K562 (cell line): ENCODE measurements around the gene FBXO11. TPM values are rescaled to one million over a fixed set of nuclear protein-coding genes. Genes with fewer than 3 reads are reported as not detected.

Experiments
- ATAC-seq: fragments of 200-7000 bp; cut with Tn5 transposase; 3 replicates; pipeline ENCODE4 v1.9.1; 2020; ENCODE audit warnings: moderate library complexity
- BruUV-seq: library from RNA; stranded (reverse); fragments of 400-500 nt; replicated peaks from 2 replicates; lab custom pipeline; 2021; lab: Mats Ljungman, UMichigan
- CTCF ChIA-PET: fragments of 300-600 bp; formaldehyde crosslinking; extraction: SDS; loops from one replicate; lab custom pipeline; 2021; ENCODE audit warnings: low intra/inter-chr PET ratio; lab: Yijun Ruan, JAX
- POLR2A ChIA-PET: fragments of 300-600, 350-650 bp; sonication (Branson Sonifier 250); formaldehyde crosslinking; extraction: SDS; loops from one replicate; lab custom pipeline; 2021; ENCODE audit warnings: antibody characterized with exemption, inconsistent platforms; lab: Yijun Ruan, JAX
- DNase-seq, 4 experiments: peaks; one replicate each; pipeline versions ENCODE4 v3.0.0 to v3.0.0-alpha.2; 2011 to 2018; ENCODE audit warnings: low spot score in 3 of 4, mixed read lengths in 3 of 4; ENCODE audit errors: extremely low read depth in 1 of 4
- FAIRE-seq: peaks from 2 replicates; lab custom pipeline; 2011; peaks lifted over from hg19 to GRCh38; lab: Jason Lieb, UNC
- H2AFZ ChIP-seq: 2 replicates; pipeline ENCODE4 v1.6.0; 2011; ENCODE audit warnings: low read depth, low read length, control low read depth, inconsistent platforms
- H3K27ac ChIP-seq: fragments of 200-600 bp; 3 replicates; pipeline ENCODE4 v1.8.0; 2011; ENCODE audit warnings: low read depth, mild to moderate bottlenecking, control low read depth, inconsistent platforms, low read length, moderate library complexity, mixed read lengths; ENCODE audit errors: extremely low read depth
- H3K27me3 ChIP-seq, 2 experiments: fragments of 300-600 bp in 1 of 2; 2 replicates in 1 of 2; 3 replicates in 1 of 2; pipeline versions ENCODE4 v1.6.0 to v1.8.0; 2011; ENCODE audit warnings: inconsistent platforms in 2 of 2, low read length in 2 of 2, mild to moderate bottlenecking in 1 of 2, mixed read lengths in 1 of 2, moderate library complexity in 1 of 2; ENCODE audit not compliant: control insufficient read depth in 2 of 2, insufficient read depth in 2 of 2
- H3K36me3 ChIP-seq: fragments of 300-600 bp; 3 replicates; pipeline ENCODE4 v1.8.0; 2011; ENCODE audit warnings: mild to moderate bottlenecking, low read length, inconsistent platforms; ENCODE audit not compliant: control insufficient read depth, insufficient read depth
- H3K4me1 ChIP-seq, 2 experiments: fragments of 200-600 bp in 1 of 2; replicated peaks in 1 of 2; 2 replicates in 1 of 2; 3 replicates in 1 of 2; pipeline versions ENCODE4 v1.5.1 to v1.8.0; 2011; ENCODE audit warnings: inconsistent platforms in 2 of 2, low read length in 2 of 2, mild to moderate bottlenecking in 1 of 2, mixed read lengths in 1 of 2, moderate library complexity in 1 of 2; ENCODE audit not compliant: control insufficient read depth in 2 of 2, insufficient read depth in 2 of 2
- H3K4me2 ChIP-seq: 2 replicates; pipeline ENCODE4 v1.6.1; 2011; ENCODE audit warnings: low read length, control low read depth, inconsistent platforms, mixed read lengths; ENCODE audit not compliant: insufficient read depth
- H3K4me3 ChIP-seq: fragments of 200-600 bp; sonication (generic), shearing (Covaris generic); 2 replicates; pipeline ENCODE4 v1.5.1; 2016; ENCODE audit warnings: control low read depth, inconsistent platforms
- H3K79me2 ChIP-seq: fragments of 200-600 bp; 3 replicates; pipeline ENCODE4 v1.8.0; 2011; ENCODE audit warnings: low read length, inconsistent platforms; ENCODE audit not compliant: control insufficient read depth, insufficient read depth
- H3K9ac ChIP-seq, 2 experiments: 2 replicates each; pipeline versions ENCODE4 v1.6.0 to v1.6.1; 2011; ENCODE audit warnings: low read depth in 2 of 2, low read length in 2 of 2, control low read depth in 1 of 2, inconsistent platforms in 1 of 2, mild to moderate bottlenecking in 1 of 2, mixed read lengths in 1 of 2; ENCODE audit not compliant: insufficient read depth in 1 of 2
- H3K9me1 ChIP-seq: one replicate; pipeline ENCODE4 v1.6.0; 2011; ENCODE audit warnings: inconsistent platforms, mild to moderate bottlenecking, low read length, moderate library complexity; ENCODE audit not compliant: control insufficient read depth, insufficient read depth
- H3K9me3 ChIP-seq: replicated peaks from 2 replicates; pipeline ENCODE4 v1.5.1; 2011; ENCODE audit warnings: low read depth, low read length, inconsistent platforms; ENCODE audit not compliant: control insufficient read depth, insufficient read depth
- H4K20me1 ChIP-seq: replicated peaks from 2 replicates; pipeline ENCODE4 v1.6.1; 2011; ENCODE audit warnings: low read length, inconsistent platforms, mixed read lengths; ENCODE audit not compliant: control insufficient read depth, insufficient read depth
- ATF3 ChIP-seq, 2 experiments: fragments of 450-650 bp in 1 of 2; sonication (generic) in 1 of 2; formaldehyde crosslinking in 1 of 2; IDR thresholded peaks in 1 of 2; conservative IDR thresholded peaks in 1 of 2; 2 replicates each; pipeline versions ENCODE4 v1.6.1 to v1.8.1; 2016 to 2023; ENCODE audit warnings: mild to moderate bottlenecking in 2 of 2, moderate library complexity in 2 of 2, inconsistent platforms in 1 of 2, missing genetic modification reagents in 1 of 2
- CBFB ChIP-seq: sonication (generic); formaldehyde crosslinking; IDR thresholded peaks from 2 replicates; pipeline ENCODE4 v1.4.0; 2020; ENCODE audit warnings: mild to moderate bottlenecking, missing genetic modification reagents
- CGGBP1 ChIP-seq: fragments of 250-450 bp; sonication (Bioruptor Pico); IDR thresholded peaks from 2 replicates; pipeline ENCODE4 v1.9.0; 2021; ENCODE audit warnings: mild to moderate bottlenecking
- HDAC6 ChIP-seq: IDR thresholded peaks from 2 replicates; pipeline ENCODE4 v1.6.1; 2012; ENCODE audit warnings: low read depth, mild to moderate bottlenecking, control low read depth, inconsistent platforms, low read length, moderate library complexity
- MBD2 ChIP-seq: sonication (generic); IDR thresholded peaks from 2 replicates; pipeline ENCODE4 v1.6.1; 2016; ENCODE audit warnings: low read depth, borderline replicate concordance
- MEIS2 ChIP-seq: fragments of 450-650 bp; IDR thresholded peaks from 2 replicates; pipeline ENCODE4 v1.6.1; 2014; ENCODE audit warnings: mild to moderate bottlenecking; ENCODE audit not compliant: partially characterized antibody
- MTA2 ChIP-seq: fragments of 450-650 bp; IDR thresholded peaks from 2 replicates; pipeline ENCODE4 v1.6.1; 2016; ENCODE audit warnings: low read depth
- NCOR1 ChIP-seq: fragments of 450-650 bp; IDR thresholded peaks from 2 replicates; pipeline ENCODE4 v1.6.1; 2016; ENCODE audit warnings: mild to moderate bottlenecking, moderate library complexity
- SMAD4 ChIP-seq: fragments of 250-450 bp; sonication (Bioruptor Pico); conservative IDR thresholded peaks from 2 replicates; pipeline ENCODE4 v1.8.0; 2021; ENCODE audit warnings: inconsistent platforms, mild to moderate bottlenecking, moderate library complexity
- SOX6 ChIP-seq: fragments of 450-650 bp; IDR thresholded peaks from 2 replicates; pipeline ENCODE4 v1.6.1; 2014; ENCODE audit warnings: mild to moderate bottlenecking
- TCF7L2 ChIP-seq: fragments of 150-350 bp; IDR thresholded peaks from 2 replicates; pipeline ENCODE4 v1.6.1; 2016; ENCODE audit warnings: low read depth, mild to moderate bottlenecking, low read length, moderate library complexity
- ZBTB12 ChIP-seq: fragments of 250-450 bp; sonication (Bioruptor Pico); IDR thresholded peaks from 2 replicates; pipeline ENCODE4 v1.4.0; 2020
- ZEB2 ChIP-seq: fragments of 450-650 bp; IDR thresholded peaks from 2 replicates; pipeline ENCODE4 v1.6.1; 2016
- ZNF146 ChIP-seq: IDR thresholded peaks from one replicate; pipeline ENCODE4 v1.6.1; 2018; ENCODE audit warnings: missing compliant biosample characterization; ENCODE audit not compliant: unreplicated experiment
- ZNF184 ChIP-seq: sonication (generic); formaldehyde crosslinking; IDR thresholded peaks from 2 replicates; pipeline ENCODE4 v1.5.0; 2020; ENCODE audit warnings: missing genetic modification reagents
- ZNF232 ChIP-seq: sonication (generic); formaldehyde crosslinking; IDR thresholded peaks from 2 replicates; pipeline ENCODE4 v1.8.0; 2022; ENCODE audit warnings: mild to moderate bottlenecking, missing genetic modification reagents
- in situ Hi-C: fragments of 300-500 bp; cut with MboI; formaldehyde crosslinking; loops from 4 replicates; pipeline ENCODE4 v1.15.0; 2018; ENCODE audit warnings: inconsistent platforms, mixed read lengths
- intact Hi-C: fragments of 100-400 bp; cut with micrococcal nuclease; formaldehyde crosslinking; loops from 2 replicates; pipeline ENCODE4 v1.14.2; 2022
- polyA plus RNA-seq, 8 experiments: library from polyadenylated mRNA; depleted of rRNA in 4 of 8; stranded (reverse) in 5 of 8; unstranded in 3 of 8; fragments of >200 nt; fragmentation: Nextera tagmentation in 2 of 8; fragmentation: Illumina TruSeq in 1 of 8; extraction: Ambion mirVana in 2 of 8; extraction: Trizol in 1 of 8; gene quantifications; 2 replicates each; pipeline versions ENCODE4 v1.2.1 to v1.2.3, GENCODE V29; 2011 to 2014; ENCODE audit warnings: inconsistent platforms in 1 of 8, missing spikeins in 1 of 8
- total RNA-seq, 7 experiments: library from RNA; depleted of rRNA in 6 of 7; stranded (reverse); fragments of >200 nt in 6 of 7; fragmentation: Illumina TruSeq in 2 of 7; extraction: Trizol in 2 of 7; gene quantifications; 2 replicates each; pipeline versions ENCODE4 v1.2.1 to v1.2.3, GENCODE V29; 2011 to 2021; ENCODE audit warnings: low replicate concordance in 1 of 7

Gene FBXO11
- total and polyA plus RNA-seq, 9 of the 15 experiments (the other 6 are each of a cell fraction or from before 2014, with no cell fraction given) = 8.8 to 44.5 (median 24.1) TPM

- ChIA-PET POLR2A (interaction anchor here (2.2 kb wide), 1 partner anchor 10 kb away, joined by 5 read pairs; no protein-coding TSS in a partner anchor), CTCF (no interaction called here)
- Histone ChIP-seq H3K9ac (no peak overlapping the region), H3K79me2 (no peaks in the 10 kb centered on the region), H3K4me1 (no peaks in the 10 kb centered on the region), H3K9me1 (no peaks in the 10 kb centered on the region), H3K36me3 (peaks cover 93% of the 10 kb centered on the region), H3K9me3 (no peaks in the 10 kb centered on the region), H3K27me3 (no peaks in the 10 kb centered on the region), H2AFZ (no peak overlapping the region), H3K4me2 (no peak overlapping the region), H4K20me1 (no peaks in the 10 kb centered on the region), H3K27ac (no peak overlapping the region), H3K4me3 (no peak overlapping the region)
- FAIRE-seq (no peak), ATAC-seq (no peak), DNase-seq (no peak)
- no TSS peak for BruUV-seq
- in situ Hi-C loops = no loop called here
- intact Hi-C loops = no loop called here
- TF ChIP-seq HDAC6 = no peak
- TF ChIP-seq ATF3 (IDR thresholded peaks at IDR 0.05) = no peak
- TF ChIP-seq ATF3 (CRISPR knock-in tag; conservative IDR thresholded peaks at IDR 0.05) = no peak
- TF ChIP-seq ZBTB12 (CRISPR knock-in tag) = no peak
- no peak for TF ChIP-seq ZNF232 (CRISPR knock-in tag)
- TF ChIP-seq ZNF184 (CRISPR knock-in tag) = no peak
- TF ChIP-seq MEIS2 = no peak
- no peak for TF ChIP-seq TCF7L2
- no peak for TF ChIP-seq SOX6
- TF ChIP-seq ZNF146 (CRISPR knock-in tag) = no peak
- TF ChIP-seq CGGBP1 (CRISPR knock-in tag) = no peak
- no peak for TF ChIP-seq CBFB (CRISPR knock-in tag)
- no peak for TF ChIP-seq NCOR1
- TF ChIP-seq MTA2 = no peak
- TF ChIP-seq MBD2 = no peak
- no peak for TF ChIP-seq ZEB2
- TF ChIP-seq SMAD4 (CRISPR knock-in tag) = no peak
Observed at GRCh38 chr2:47810850-47811249, 95.4 kb downstream of the FBXO11 start.
